NT2/D1 (cell line): ENCODE results near the gene TBXAS1.

Experiments used
- DNase-seq: peaks from one replicate; pipeline ENCODE4 v3.0.0-alpha.2; 2011; ENCODE audit warnings: low read depth, low spot score
- H3K27me3 ChIP-seq: 2 replicates; pipeline ENCODE4 v1.6.0; 2011; ENCODE audit warnings: mild to moderate bottlenecking; ENCODE audit not compliant: insufficient read length, insufficient read depth
- H3K36me3 ChIP-seq: 2 replicates; pipeline ENCODE4 v1.6.1; 2011; ENCODE audit warnings: mild to moderate bottlenecking, low read length, mixed read lengths; ENCODE audit not compliant: insufficient read depth, insufficient read length
- H3K4me1 ChIP-seq: 2 replicates; pipeline ENCODE4 v1.5.1; 2011; ENCODE audit not compliant: insufficient read depth, insufficient read length
- H3K4me3 ChIP-seq: 2 replicates; pipeline ENCODE4 v1.5.1; 2011; ENCODE audit warnings: low read depth; ENCODE audit not compliant: insufficient read length
- H3K9ac ChIP-seq: 2 replicates; pipeline ENCODE4 v1.6.0; 2011; ENCODE audit warnings: low read depth; ENCODE audit not compliant: insufficient read length
- H3K9me3 ChIP-seq: 2 replicates; pipeline ENCODE4 v1.5.1; 2011; ENCODE audit warnings: mild to moderate bottlenecking, low read length; ENCODE audit not compliant: insufficient read depth
- SUZ12 ChIP-seq: IDR thresholded peaks from 2 replicates; pipeline ENCODE4 v1.6.1; 2011; ENCODE audit not compliant: insufficient read length, insufficient read depth; ENCODE audit errors: extremely low read depth
- YY1 ChIP-seq: IDR thresholded peaks from 2 replicates; pipeline ENCODE4 v1.6.1; 2011; ENCODE audit not compliant: insufficient read length, insufficient read depth
- ZNF274 ChIP-seq: IDR thresholded peaks from 2 replicates; pipeline ENCODE4 v1.6.1; 2011; ENCODE audit warnings: mild to moderate bottlenecking, low read depth, low read length

TBXAS1 gene

DNA sequence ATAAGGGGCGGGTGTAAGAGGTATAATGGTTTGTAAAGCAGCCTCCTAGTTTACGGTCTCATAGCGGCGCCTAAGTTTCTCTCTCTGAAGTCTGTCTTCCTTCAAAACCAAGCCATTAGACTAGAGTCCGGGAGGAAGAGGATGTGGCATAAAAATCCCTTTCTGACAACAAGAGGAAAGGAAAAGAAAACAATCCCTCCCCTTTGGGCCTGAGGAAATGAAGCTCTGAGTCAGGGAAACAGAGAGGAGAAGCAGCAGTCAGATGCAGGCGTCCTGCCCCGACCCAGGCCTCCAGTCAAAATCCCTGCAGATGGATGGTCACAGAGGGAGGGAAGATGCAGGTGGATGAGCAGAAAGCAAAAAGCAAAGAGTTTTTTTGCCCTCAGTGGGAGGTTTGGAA, 210.0 kb downstream of the TBXAS1 start:
- Histone ChIP-seq H3K36me3 (peaks cover 12% of the 10 kb centered on the region), H3K4me3 (no peak overlapping the region), H3K4me1 (no peaks in the 10 kb centered on the region), H3K27me3 (no peaks in the 10 kb centered on the region), H3K9me3 (no peaks in the 10 kb centered on the region), H3K9ac (no peak overlapping the region)
- no peak for DNase-seq
- TF ChIP-seq SUZ12 (no peak), YY1 (no peak), ZNF274 (no peak)

DNA sequence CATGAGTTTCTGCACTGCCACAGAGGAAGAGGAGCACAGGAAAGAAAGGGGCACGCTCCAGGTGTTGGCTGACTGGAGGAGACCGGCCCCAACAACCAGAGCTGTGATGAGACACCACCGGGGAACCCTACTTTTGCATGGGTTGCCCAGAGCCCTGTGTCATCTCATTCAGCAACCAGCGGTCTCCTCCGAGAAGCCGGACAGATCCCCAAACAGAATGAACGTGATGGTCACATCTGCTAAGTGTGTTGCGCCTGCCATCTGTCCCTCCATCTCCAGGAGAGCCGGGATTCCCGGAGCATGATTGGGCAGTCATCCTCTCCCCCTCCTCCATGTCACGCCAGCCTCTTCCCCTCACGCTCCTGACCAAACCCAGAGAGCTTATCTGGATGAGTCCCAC, 210.8 kb downstream of the TBXAS1 start:
- no peaks in the 10 kb centered on the region for H3K27me3 ChIP-seq
- H3K4me1 ChIP-seq = no peaks in the 10 kb centered on the region
- no peak overlapping the region for H3K9ac ChIP-seq
- H3K36me3 ChIP-seq = peaks cover 12% of the 10 kb centered on the region
- H3K4me3 ChIP-seq = no peak overlapping the region
- TF ChIP-seq SUZ12 = no peak
- TF ChIP-seq YY1 = no peak
- no peak for TF ChIP-seq ZNF274
- DNase-seq = no peak
- H3K9me3 ChIP-seq = no peaks in the 10 kb centered on the region

DNA sequence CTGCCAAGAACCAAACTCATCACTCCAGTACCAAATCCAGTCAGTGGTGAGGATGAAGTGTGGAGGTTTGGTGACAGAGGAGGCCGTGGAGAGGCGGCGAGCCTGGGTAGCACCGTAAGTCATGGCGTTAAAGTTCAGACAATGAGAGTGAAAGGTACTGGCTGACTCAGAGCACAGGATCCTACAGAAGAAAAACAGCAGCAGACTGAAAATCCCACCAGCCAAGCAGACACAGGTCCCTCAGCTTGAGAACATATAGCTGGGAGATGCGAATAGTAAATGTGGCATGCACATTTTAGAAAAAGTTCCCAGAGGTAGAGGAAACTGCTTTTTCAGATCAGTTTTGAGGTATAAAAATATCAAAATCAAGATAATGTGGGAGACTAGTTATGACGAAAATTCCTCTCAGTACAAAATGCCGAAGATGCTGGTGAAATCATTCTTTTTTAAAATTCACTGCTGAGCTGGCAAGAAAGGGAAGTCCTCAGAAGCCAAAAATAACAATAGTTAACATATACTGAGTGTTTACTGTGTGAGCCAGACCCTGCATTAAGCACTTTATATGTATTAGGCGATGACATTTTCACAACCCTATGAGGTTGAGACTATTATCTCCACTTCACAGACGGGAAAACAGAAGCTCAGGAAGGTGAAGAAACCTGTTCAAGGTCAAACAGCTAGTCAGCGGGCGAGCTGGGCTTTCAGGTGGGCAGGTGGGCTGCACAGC, 212.8 kb downstream of the TBXAS1 start:
- TF ChIP-seq YY1 (no peak), ZNF274 (no peak), SUZ12 (no peak)
- no peaks in the 10 kb centered on the region for H3K9me3 ChIP-seq
- peaks cover 12% of the 10 kb centered on the region for H3K36me3 ChIP-seq
- DNase-seq = no peak
- no peaks in the 10 kb centered on the region for H3K27me3 ChIP-seq
- H3K4me1 ChIP-seq = no peaks in the 10 kb centered on the region
- no peak overlapping the region for H3K9ac ChIP-seq
- H3K4me3 ChIP-seq = no peak overlapping the region

DNA sequence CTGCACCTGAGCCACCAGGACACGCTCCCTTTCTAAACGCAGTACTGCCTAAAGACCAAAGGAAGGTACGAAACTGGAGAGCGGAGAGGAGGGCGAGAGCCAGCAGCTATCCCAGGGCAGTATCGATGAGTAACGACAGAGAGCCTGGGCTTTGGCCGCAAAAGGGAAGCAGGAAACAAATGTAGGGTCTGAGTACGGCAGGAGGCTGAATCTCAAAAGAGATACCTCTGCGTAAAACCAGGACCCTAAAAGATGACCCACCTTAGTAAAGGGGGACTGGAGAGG, 213.3 kb downstream of the TBXAS1 start:
- no peak for TF ChIP-seq ZNF274
- TF ChIP-seq YY1 = no peak
- no peak for TF ChIP-seq SUZ12
- H3K36me3 ChIP-seq = peaks cover 9% of the 10 kb centered on the region

DNA sequence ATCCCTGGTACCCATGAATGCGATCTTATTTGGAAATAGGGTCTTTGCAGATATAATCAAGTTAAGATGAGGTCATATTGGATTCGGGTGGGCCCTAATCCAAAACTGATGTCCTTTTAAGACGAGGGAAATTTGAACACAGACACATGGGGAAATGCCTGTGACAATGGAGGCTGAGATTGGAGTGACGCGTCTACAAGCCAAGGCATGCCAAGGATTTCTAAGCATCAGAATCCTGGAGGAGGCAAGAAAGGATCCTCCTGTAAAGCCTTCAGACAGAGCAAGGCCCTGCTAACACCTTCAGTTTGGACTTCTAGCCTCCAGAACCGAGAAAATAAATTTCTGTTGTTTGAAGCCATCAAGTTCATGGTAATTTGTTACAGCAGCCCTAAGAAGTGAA, 215.2 kb downstream of the TBXAS1 start:
- Histone ChIP-seq H3K36me3 (peaks cover 3% of the 10 kb centered on the region), H3K9me3 (no peaks in the 10 kb centered on the region), H3K9ac (no peak overlapping the region), H3K4me3 (no peak overlapping the region), H3K4me1 (no peaks in the 10 kb centered on the region), H3K27me3 (no peaks in the 10 kb centered on the region)
- DNase-seq = no peak
- TF ChIP-seq YY1 (no peak), SUZ12 (no peak)

More for the DNA sequence above, 213.3 kb downstream of the TBXAS1 start:
- Histone ChIP-seq H3K4me3 (no peak overlapping the region), H3K27me3 (no peaks in the 10 kb centered on the region), H3K9ac (no peak overlapping the region), H3K9me3 (no peaks in the 10 kb centered on the region), H3K4me1 (no peaks in the 10 kb centered on the region)
- DNase-seq = no peak

DNA sequence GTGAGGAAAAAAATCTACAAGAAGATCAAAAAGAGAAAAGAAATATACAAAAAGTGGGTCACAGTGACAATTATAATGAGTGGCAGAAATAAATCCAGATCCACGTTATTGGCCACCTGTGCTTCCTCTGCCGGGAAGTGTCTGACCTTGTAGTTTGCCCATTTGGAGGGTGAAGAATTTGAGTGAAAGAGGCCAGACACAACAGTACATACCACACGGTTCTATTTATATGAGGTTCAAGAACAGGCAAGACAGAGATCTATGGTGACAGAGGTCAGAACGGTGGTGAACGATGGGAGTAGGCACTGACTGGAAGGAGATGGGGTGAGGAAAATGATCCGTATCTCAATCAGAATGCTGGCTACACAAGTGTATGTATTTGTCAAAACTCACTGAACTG, 216.6 kb downstream of the TBXAS1 start:
- Histone ChIP-seq H3K27me3 (no peaks in the 10 kb centered on the region), H3K9me3 (no peaks in the 10 kb centered on the region), H3K36me3 (no peaks in the 10 kb centered on the region), H3K9ac (no peak overlapping the region), H3K4me3 (no peak overlapping the region), H3K4me1 (no peaks in the 10 kb centered on the region)
- DNase-seq = no peak
- no peak for TF ChIP-seq ZNF274
- TF ChIP-seq YY1 = no peak
- no peak for TF ChIP-seq SUZ12

DNA sequence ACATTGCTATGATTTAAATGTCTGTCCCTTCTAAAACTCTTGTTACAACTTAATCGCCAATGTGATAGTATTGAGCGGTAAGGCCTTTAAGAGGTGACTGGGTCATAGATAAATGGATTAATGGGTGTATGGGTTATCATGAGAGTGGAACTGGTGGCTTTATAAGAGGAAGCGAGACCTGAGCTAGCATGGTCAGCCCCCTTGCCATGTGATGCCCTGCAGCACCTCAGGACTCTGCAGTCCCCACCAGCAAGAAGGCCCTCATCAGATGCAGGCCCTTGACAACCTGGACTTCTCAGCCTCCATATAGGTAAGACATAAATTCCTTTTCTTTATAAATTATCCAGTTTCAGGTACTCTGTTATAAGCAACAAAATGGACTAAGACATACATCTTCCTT, 218.1 kb downstream of the TBXAS1 start:
- Histone ChIP-seq H3K4me1 (no peaks in the 10 kb centered on the region), H3K27me3 (no peaks in the 10 kb centered on the region), H3K9ac (no peak overlapping the region), H3K9me3 (no peaks in the 10 kb centered on the region), H3K4me3 (no peak overlapping the region), H3K36me3 (no peaks in the 10 kb centered on the region)
- TF ChIP-seq ZNF274 (no peak), YY1 (no peak), SUZ12 (no peak)
- no peak for DNase-seq
